Measurements from ENCODE around the gene SPINK2.

- TF ChIP-seq POLR2A (IDR thresholded peaks at IDR 0.05; ENCODE audit: low read depth, low read length) (no peak), POLR2AphosphoS5 (IDR thresholded peaks at IDR 0.05; ENCODE audit: low read depth, low read length) (no peak), SPI1 (IDR thresholded peaks at IDR 0.05; ENCODE audit: low read depth, low read length) (no peak), PAX5 (IDR thresholded peaks at IDR 0.05; ENCODE audit: insufficient read depth, low read length, severe bottlenecking) (no peak), TAF1 (IDR thresholded peaks at IDR 0.05; ENCODE audit: low read depth, low read length) (no peak)
These were observed 33.4 kb downstream of the SPINK2 start for GRCh38 chr4:56788081-56788480.

All from GM12891 (cell line).